Pancreas (tissue), 10 donors: Measurements from ENCODE around the gene LGALS3BP. TPM values are rescaled to one million over a fixed set of nuclear protein-coding genes. Genes with fewer than 3 reads are reported as not detected.
"Not testable (repeated sequence)": the region's sequence is repeated elsewhere in the genome, so short reads cannot be mapped to it uniquely, and the experiment has no call there.

Experiments used
- ATAC-seq, 4 donors: fragments of 200-7000 bp; cut with Tn5 transposase; one replicate each; pipeline versions ENCODE4 v1.8.0 to v1.9.1; 2020; ENCODE audit warnings: mild to moderate bottlenecking in 4 of 4, moderate library complexity in 4 of 4
- DNase-seq, 6 donors: peaks; one replicate each; pipeline ENCODE4 v3.0.0-alpha.2; 2020
- FAIRE-seq: peaks from 2 replicates; lab custom pipeline; 2012; peaks lifted over from hg19 to GRCh38; lab: Jason Lieb, UNC
- H3K27ac ChIP-seq, 4 donors: fragments of 200-600 bp; sonication (generic); 1 replicate in 3 of 4; 2 replicates in 1 of 4; pipeline versions ENCODE4 v1.5.0 to v1.8.0; 2020
- H3K27me3 ChIP-seq, 4 donors: fragments of 200-600 bp; one replicate each; pipeline ENCODE4 v1.8.0; 2021
- H3K36me3 ChIP-seq, 3 donors: fragments of 200-600 bp; sonication (generic) in 1 of 3; one replicate each; pipeline versions ENCODE4 v1.5.0 to v1.8.0; 2020 to 2021
- H3K4me1 ChIP-seq, 3 donors: fragments of 200-600 bp; one replicate each; pipeline ENCODE4 v1.8.0; 2021
- H3K4me3 ChIP-seq, 4 donors: fragments of 200-600 bp; sonication (generic) in 2 of 4; one replicate each; pipeline versions ENCODE4 v1.5.0 to v1.8.0; 2020 to 2021
- H3K9me3 ChIP-seq, 4 donors: fragments of 200-600 bp; one replicate each; pipeline ENCODE4 v1.8.0; 2021
- WGBS, 2 donors: extraction: QIAGEN DNeasy Blood & Tissue Kit; methylation state at CpG; one replicate each; pipeline ENCODE4 v1.1.7; 2013; 5-methylcytosine and 5-hydroxymethylcytosine counted together
- intact Hi-C, 3 donors: fragments of 100-400 bp; cut with DNase I; formaldehyde crosslinking; loops; one replicate each; pipeline versions ENCODE4 v1.11.1 to v1.14.2; 2022
- polyA plus RNA-seq, 2 donors: library from polyadenylated mRNA; stranded (reverse); fragments of 200-250 nt; gene quantifications; one replicate each; pipeline ENCODE4 v1.2.3, GENCODE V29; 2013
- total RNA-seq, 6 donors: library from RNA; stranded (reverse); fragmentation: NEBNext Ultra II Directional in 4 of 6; extraction: Animal tissue kit (Norgen Biotek cat#: 25700) in 4 of 6; gene quantifications; one replicate each; pipeline versions ENCODE4 v1.2.1 to v1.2.4, GENCODE V29; 2021 to 2023
- TF ChIP-seq, protein P1 (sequence below), 4 donors: fragments of 200-600 bp; sonication (generic) in 3 of 4; IDR thresholded peaks; one replicate each; pipeline versions ENCODE4 v1.5.0 to v1.8.0; 2021; ENCODE audit warnings: antibody characterized with exemption in 4 of 4
- donor health status: healthy with polysubstance abuse.
- donor health status: DM: no; HTN: no; CAD: no; lungs with moderate emphysema.
- donor health status: DM: no; HTN: no; CAD: no.
- donor health status: control.
- donor health status: control.
- donor health status: Bipolar disorder and iron deficiency.
- donor health status: DM: yes; HTN: yes; CAD: no.
- donor health status: DM: no; HTN: no; CAD: no.
- donor health status: DM: no; HTN: no; CAD: no.
- donor health status: DM: yes; HTN: yes; CAD: no.

Gene LGALS3BP
- total and polyA plus RNA-seq, 8 donors = 35.3 to 169 (median 77.2) TPM

DNA sequence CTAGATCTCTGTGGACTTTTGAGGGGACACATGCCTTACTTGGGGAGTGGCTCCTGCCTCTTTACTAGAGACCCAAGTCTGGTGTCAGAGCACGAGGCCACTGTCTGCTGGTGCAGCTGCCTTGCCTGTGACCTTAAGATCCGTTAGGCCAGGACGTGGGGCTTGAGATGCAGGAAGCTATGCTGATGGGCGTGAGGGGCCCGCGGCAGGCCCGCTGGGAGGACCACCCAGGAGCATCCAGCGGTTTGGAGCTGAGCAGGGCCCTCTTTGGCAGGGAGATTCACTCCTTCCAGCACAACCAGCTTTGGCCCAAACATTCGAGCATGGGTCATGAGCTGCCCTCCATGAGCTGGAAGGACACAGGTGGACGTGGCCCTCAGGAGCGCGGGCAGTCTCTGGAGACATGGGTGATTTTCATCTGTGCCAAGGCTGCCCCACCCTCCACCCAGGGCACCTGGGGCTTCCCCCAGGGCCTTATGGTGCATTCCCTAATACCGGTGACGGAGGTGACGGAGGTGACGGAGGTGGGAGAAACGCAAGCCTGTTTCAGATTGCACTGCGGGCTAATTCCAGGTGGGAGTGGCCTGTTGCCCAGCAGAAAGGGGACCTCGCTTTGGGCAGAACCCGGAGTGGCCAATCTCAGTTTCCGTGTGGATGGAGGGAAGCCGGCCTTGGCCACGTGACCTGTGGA, 12.7 kb downstream of the LGALS3BP start:
- FAIRE-seq = no peak
- DNase-seq = no peak
- H3K36me3 ChIP-seq = no peaks in the 10 kb centered on the region
- no peaks in the 10 kb centered on the region for H3K9me3 ChIP-seq
- no peak for ATAC-seq
- H3K4me3 ChIP-seq = no peak overlapping the region
- intact Hi-C loops = loop anchor here in 1 of 3 donors (5.0 kb wide), 1 partner anchor 100 kb away; no protein-coding TSS in a partner anchor
- TF ChIP-seq, protein P1, sequence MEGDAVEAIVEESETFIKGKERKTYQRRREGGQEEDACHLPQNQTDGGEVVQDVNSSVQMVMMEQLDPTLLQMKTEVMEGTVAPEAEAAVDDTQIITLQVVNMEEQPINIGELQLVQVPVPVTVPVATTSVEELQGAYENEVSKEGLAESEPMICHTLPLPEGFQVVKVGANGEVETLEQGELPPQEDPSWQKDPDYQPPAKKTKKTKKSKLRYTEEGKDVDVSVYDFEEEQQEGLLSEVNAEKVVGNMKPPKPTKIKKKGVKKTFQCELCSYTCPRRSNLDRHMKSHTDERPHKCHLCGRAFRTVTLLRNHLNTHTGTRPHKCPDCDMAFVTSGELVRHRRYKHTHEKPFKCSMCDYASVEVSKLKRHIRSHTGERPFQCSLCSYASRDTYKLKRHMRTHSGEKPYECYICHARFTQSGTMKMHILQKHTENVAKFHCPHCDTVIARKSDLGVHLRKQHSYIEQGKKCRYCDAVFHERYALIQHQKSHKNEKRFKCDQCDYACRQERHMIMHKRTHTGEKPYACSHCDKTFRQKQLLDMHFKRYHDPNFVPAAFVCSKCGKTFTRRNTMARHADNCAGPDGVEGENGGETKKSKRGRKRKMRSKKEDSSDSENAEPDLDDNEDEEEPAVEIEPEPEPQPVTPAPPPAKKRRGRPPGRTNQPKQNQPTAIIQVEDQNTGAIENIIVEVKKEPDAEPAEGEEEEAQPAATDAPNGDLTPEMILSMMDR (IDR thresholded peaks at IDR 0.05) = no peak
- peaks cover 0 to 8% (median 5%) of the 10 kb centered on the region in 3 donors for H3K4me1 ChIP-seq
- 87 to 89% methylated on average over 23 of the region's 23 CpGs for WGBS, 2 donors
- H3K27me3 ChIP-seq = no peaks in the 10 kb centered on the region
- no peak overlapping the region for H3K27ac ChIP-seq

- DNase-seq (no peak), ATAC-seq (no peak), FAIRE-seq (no peak)
- no peaks in the 10 kb centered on the region for H3K27me3 ChIP-seq
- TF ChIP-seq, protein P1 (IDR thresholded peaks at IDR 0.05) = no peak
- H3K9me3 ChIP-seq = no peaks in the 10 kb centered on the region
- WGBS, 2 donors = 84 to 85% methylated on average over 26 of the region's 26 CpGs
- H3K4me1 ChIP-seq = peaks cover 0 to 7% (median 5%) of the 10 kb centered on the region in 3 donors
- H3K27ac ChIP-seq = no peak overlapping the region
- H3K4me3 ChIP-seq = no peak overlapping the region
- intact Hi-C loops = loop anchor here in 1 of 3 donors (5.0 kb wide), 1 partner anchor 99 kb away; no protein-coding TSS in a partner anchor
- H3K36me3 ChIP-seq = no peaks in the 10 kb centered on the region
Observed at GRCh38 chr17:78966123-78966813, 13.5 kb downstream of the LGALS3BP start.

DNA sequence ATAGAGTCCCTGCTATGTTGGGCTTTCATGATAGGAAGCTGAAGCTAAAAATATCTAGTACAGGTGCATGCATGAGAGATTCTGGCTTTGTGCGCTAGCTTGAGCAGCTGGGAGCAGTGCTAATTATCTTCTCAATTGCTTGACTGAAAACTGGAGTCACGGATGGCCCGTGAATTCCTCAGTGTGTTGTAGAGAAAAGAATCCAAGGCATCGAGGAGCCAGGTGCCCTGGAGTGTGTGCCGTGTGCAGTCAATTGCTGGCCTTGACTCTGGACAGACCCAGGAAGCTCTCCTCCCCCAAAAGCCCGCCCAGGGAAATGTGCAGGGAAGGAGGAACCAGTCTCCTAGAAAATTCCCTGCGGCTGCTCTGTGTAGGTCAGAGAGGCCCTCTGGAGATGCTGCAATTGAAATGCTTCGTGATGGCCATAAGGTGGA, 14.2 kb downstream of the LGALS3BP start:
- ATAC-seq = no peak
- H3K27ac ChIP-seq = no peak overlapping the region
- WGBS, 2 donors = 69 to 70% methylated on average over 8 of the region's 8 CpGs

DNA sequence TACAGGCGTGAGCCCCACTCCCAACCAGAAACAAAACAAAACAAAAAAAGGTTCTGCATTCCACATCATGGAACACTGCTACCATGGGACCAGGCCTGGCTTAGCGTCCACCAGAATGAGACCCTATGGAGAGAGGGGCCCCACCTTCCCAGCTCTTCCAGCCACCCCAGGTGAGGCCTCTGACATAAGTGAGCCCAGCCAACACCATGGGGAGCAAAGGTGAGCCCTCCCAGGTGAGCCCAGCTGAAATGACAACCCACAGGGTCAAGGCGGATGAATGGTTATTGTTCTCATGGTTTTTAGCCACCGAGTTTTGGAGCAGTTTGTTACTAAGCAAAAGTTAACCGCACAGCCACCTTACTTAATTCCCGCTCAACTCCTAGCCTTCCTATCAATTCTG, 16.3 kb downstream of the LGALS3BP start:
- no peak overlapping the region for H3K4me3 ChIP-seq
- H3K9me3 ChIP-seq = no peaks in the 10 kb centered on the region
- H3K4me1 ChIP-seq = no peaks in the 10 kb centered on the region
- no peak for DNase-seq
- H3K36me3 ChIP-seq = no peaks in the 10 kb centered on the region
- TF ChIP-seq, protein P1 (IDR thresholded peaks at IDR 0.05) = no peak
- 83 to 85% methylated on average over 6 of the region's 6 CpGs for WGBS, 2 donors
- FAIRE-seq = no peak
- H3K27ac ChIP-seq = no peak overlapping the region
- intact Hi-C loops = no loop called here
- no peaks in the 10 kb centered on the region for H3K27me3 ChIP-seq
- ATAC-seq = no peak

More for the DNA sequence above, 14.2 kb downstream of the LGALS3BP start:
- no peaks in the 10 kb centered on the region for H3K36me3 ChIP-seq
- DNase-seq (no peak), FAIRE-seq (no peak)
- no peaks in the 10 kb centered on the region for H3K27me3 ChIP-seq
- TF ChIP-seq, protein P1 (IDR thresholded peaks at IDR 0.05) = no peak
- no peaks in the 10 kb centered on the region for H3K4me1 ChIP-seq
- no peak overlapping the region for H3K4me3 ChIP-seq
- intact Hi-C loops = loop anchor here in 1 of 3 donors (5.0 kb wide), 1 partner anchor 98 kb away; no protein-coding TSS in a partner anchor
- no peaks in the 10 kb centered on the region for H3K9me3 ChIP-seq

- WGBS, 2 donors = 88 to 93% methylated on average over 7 to 8 of the region's 8 CpGs
- H3K27ac ChIP-seq, H3K36me3 ChIP-seq, H3K27me3 ChIP-seq, H3K9me3 ChIP-seq, DNase-seq, H3K4me3 ChIP-seq, H3K4me1 ChIP-seq, ATAC-seq, FAIRE-seq, intact Hi-C loops: not testable (repeated sequence)
Observed at GRCh38 chr17:78962984-78963348, 16.8 kb downstream of the LGALS3BP start.
